Esophagus muscularis mucosa (tissue), 4 donors: ENCODE results near the gene ZNF10. TPM values are rescaled to one million over a fixed set of nuclear protein-coding genes. Genes with fewer than 3 reads are reported as not detected.

Experiments
- DNase-seq: peaks from one replicate; pipeline ENCODE4 v3.0.0-alpha.2; 2017; ENCODE audit errors: extremely low spot score
- H3K27ac ChIP-seq, 4 donors: fragments of 200-600 bp; sonication (generic); replicated peaks in 1 of 4; 1 replicate in 3 of 4; 2 replicates in 1 of 4; pipeline ENCODE4 v1.5.1; 2016 to 2019; ENCODE audit warnings: mild to moderate bottlenecking in 1 of 4
- H3K27me3 ChIP-seq, 4 donors: fragments of 200-600 bp; sonication (generic); one replicate each; pipeline versions ENCODE4 v1.5.1 to v1.6.0; 2016 to 2019
- H3K36me3 ChIP-seq, 4 donors: fragments of 200-600 bp; sonication (generic); one replicate each; pipeline ENCODE4 v1.5.1; 2016 to 2019
- H3K4me1 ChIP-seq, 4 donors: fragments of 200-600 bp; sonication (generic); one replicate each; pipeline ENCODE4 v1.5.1; 2016 to 2019
- H3K4me3 ChIP-seq, 4 donors: fragments of 200-600 bp; sonication (generic); 1 replicate in 2 of 4; 2 replicates in 2 of 4; pipeline ENCODE4 v1.5.1; 2016 to 2019; ENCODE audit warnings: mild to moderate bottlenecking in 4 of 4, moderate library complexity in 1 of 4
- H3K9me3 ChIP-seq, 4 donors: fragments of 200-600 bp; sonication (generic); 1 replicate in 3 of 4; 2 replicates in 1 of 4; pipeline ENCODE4 v1.5.1; 2016 to 2019
- CTCF ChIP-seq, 3 experiments: fragments of 200-600 bp in 2 of 3; fragments of 450-650 bp in 1 of 3; sonication (generic) in 2 of 3; IDR thresholded peaks; one replicate each; pipeline ENCODE4 v1.5.1; 2017 to 2019; ENCODE audit warnings: antibody characterized with exemption in 3 of 3, mild to moderate bottlenecking in 2 of 3, moderate library complexity in 1 of 3
- EP300 ChIP-seq: sonication (generic); formaldehyde crosslinking; IDR thresholded peaks from one replicate; pipeline ENCODE4 v1.6.1; 2017; ENCODE audit warnings: antibody characterized with exemption
- POLR2A ChIP-seq: fragments of 450-650 bp; IDR thresholded peaks from one replicate; pipeline ENCODE4 v1.6.1; 2017; ENCODE audit warnings: antibody characterized with exemption, moderate library complexity, mild to moderate bottlenecking, low read depth
- POLR2AphosphoS5 ChIP-seq, 2 donors: sonication (generic); formaldehyde crosslinking; IDR thresholded peaks; one replicate each; pipeline ENCODE4 v1.6.1; 2017; ENCODE audit warnings: antibody characterized with exemption in 2 of 2
- WGBS: methylation state at CpG from one replicate; pipeline ENCODE4 v1.1.5; 2018; 5-methylcytosine and 5-hydroxymethylcytosine counted together
- intact Hi-C: fragments of 100-400 bp; cut with DNase I; formaldehyde crosslinking; loops from one replicate; pipeline ENCODE4 v1.15.1; 2023
- total RNA-seq, 4 donors: library from RNA; depleted of rRNA; stranded (reverse); fragments of >200 nt; gene quantifications; one replicate each; pipeline versions ENCODE4 v1.1.0 to v1.2.1, GENCODE V29; 2016

ZNF10 gene
- total RNA-seq, 4 donors from 2014 or later = 3.4 to 15.4 (median 9.7) TPM

GRCh38 chr12:133106253-133106652, 24.2 kb upstream of the ZNF10 start:
- TF ChIP-seq POLR2A (no peak), EP300 (no peak), POLR2AphosphoS5 (IDR thresholded peaks at IDR 0.05) (no peak), CTCF (IDR thresholded peaks at IDR 0.05) (no peak)
- Histone ChIP-seq H3K36me3 (peaks cover 50 to 94% (median 71%) of the 10 kb centered on the region in 4 donors), H3K4me3 (peak overlapping the region in 1 of 4 donors; percentile 4), H3K4me1 (no peaks in the 10 kb centered on the region), H3K27ac (no peak overlapping the region), H3K27me3 (no peaks in the 10 kb centered on the region), H3K9me3 (peaks cover 60 to 100% (median 100%) of the 10 kb centered on the region in 4 donors)
- intact Hi-C loops = no loop called here
- 94% methylated on average over 5 of the region's 5 CpGs for WGBS
- no peak for DNase-seq

GRCh38 chr12:133107121-133107520, 23.3 kb upstream of the ZNF10 start:
- 100% methylated on average over 1 of the region's 1 CpG for WGBS
- Histone ChIP-seq H3K9me3 (peaks cover 59 to 100% (median 100%) of the 10 kb centered on the region in 4 donors), H3K27ac (no peak overlapping the region), H3K36me3 (peaks cover 43 to 85% (median 62%) of the 10 kb centered on the region in 4 donors), H3K27me3 (no peaks in the 10 kb centered on the region), H3K4me1 (no peaks in the 10 kb centered on the region), H3K4me3 (peak overlapping the region in 1 of 4 donors; percentile 8)
- TF ChIP-seq POLR2AphosphoS5 (IDR thresholded peaks at IDR 0.05) = no peak
- no peak for TF ChIP-seq CTCF (IDR thresholded peaks at IDR 0.05)
- no peak for TF ChIP-seq POLR2A
- no peak for TF ChIP-seq EP300
- no peak for DNase-seq
- intact Hi-C loops = no loop called here

- Histone ChIP-seq H3K9me3 (peaks cover 52 to 100% (median 99%) of the 10 kb centered on the region in 4 donors), H3K36me3 (peaks cover 33 to 75% (median 53%) of the 10 kb centered on the region in 4 donors), H3K4me3 (no peak overlapping the region), H3K27ac (no peak overlapping the region), H3K27me3 (no peaks in the 10 kb centered on the region), H3K4me1 (no peaks in the 10 kb centered on the region)
- 96% methylated on average over 2 of the region's 2 CpGs for WGBS
- intact Hi-C loops = no loop called here
- no peak for DNase-seq
- no peak for TF ChIP-seq POLR2A
- TF ChIP-seq POLR2AphosphoS5 (IDR thresholded peaks at IDR 0.05) = no peak
- TF ChIP-seq EP300 = no peak
- no peak for TF ChIP-seq CTCF (IDR thresholded peaks at IDR 0.05)
These were observed 22.3 kb upstream of the ZNF10 start for GRCh38 chr12:133108150-133108549.

GRCh38 chr12:133120385-133121191, 9.8 kb upstream of the ZNF10 start:
- intact Hi-C loops = no loop called here
- H3K9me3 ChIP-seq = peaks cover 19 to 100% (median 99%) of the 10 kb centered on the region in 4 donors
- TF ChIP-seq POLR2AphosphoS5 (IDR thresholded peaks at IDR 0.05) = no peak
- TF ChIP-seq POLR2A = no peak
- no peak for TF ChIP-seq CTCF (IDR thresholded peaks at IDR 0.05)
- no peak for TF ChIP-seq EP300
- no peaks in the 10 kb centered on the region for H3K27me3 ChIP-seq
- 97% methylated on average over 3 of the region's 3 CpGs for WGBS
- DNase-seq = no peak
- peaks cover 33 to 89% (median 65%) of the 10 kb centered on the region in 4 donors for H3K36me3 ChIP-seq
- no peak overlapping the region for H3K4me3 ChIP-seq
- no peak overlapping the region for H3K27ac ChIP-seq
- H3K4me1 ChIP-seq = no peaks in the 10 kb centered on the region
